HG03045 (cell line): ENCODE results near the gene KCND1.

Source experiments
- ATAC-seq: cut with Tn5 transposase; IDR thresholded peaks from one replicate; pipeline ENCODE4 v1.9.1; 2021; ENCODE audit warnings: mild to moderate bottlenecking, moderate library complexity; ENCODE audit not compliant: unreplicated experiment

KCND1 gene

DNA sequence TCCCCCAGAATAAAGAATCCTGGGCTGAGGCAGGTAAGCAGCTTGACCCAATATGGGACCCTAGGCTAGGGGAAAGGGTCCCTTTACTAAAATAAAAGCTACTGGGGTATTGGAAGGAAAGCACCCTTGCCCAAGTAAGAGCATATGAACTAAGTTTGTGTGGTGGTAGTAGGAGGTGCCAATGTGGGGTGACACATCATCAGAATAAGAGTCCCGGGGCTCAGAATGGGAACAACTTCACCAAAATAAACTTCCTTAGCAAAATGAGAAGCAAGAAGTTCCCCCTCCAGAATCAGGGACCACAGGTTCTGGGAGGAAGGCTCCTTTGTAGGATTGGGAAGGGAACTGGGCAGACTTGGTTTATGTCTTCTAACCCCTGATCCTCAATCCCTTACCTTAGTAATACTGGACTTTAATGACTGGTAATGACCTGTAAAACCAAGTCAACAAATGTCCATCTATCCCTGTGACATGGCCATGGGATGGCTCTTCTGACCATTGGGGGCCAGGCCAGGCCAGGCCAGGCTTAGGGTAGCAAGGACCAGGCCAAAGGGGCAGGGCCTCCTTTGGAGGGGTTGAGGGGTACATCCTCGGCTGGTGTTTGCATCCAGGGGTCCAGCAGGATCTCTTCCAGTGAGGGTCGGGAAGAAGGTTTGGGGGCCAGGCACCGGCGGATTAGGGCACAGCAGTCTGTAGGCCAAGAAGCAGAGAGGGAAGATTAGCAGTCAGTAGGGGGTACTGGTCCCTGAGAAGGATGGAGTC lies 57.9 kb downstream of the KCND1 start:
- ATAC-seq, result no peak

DNA sequence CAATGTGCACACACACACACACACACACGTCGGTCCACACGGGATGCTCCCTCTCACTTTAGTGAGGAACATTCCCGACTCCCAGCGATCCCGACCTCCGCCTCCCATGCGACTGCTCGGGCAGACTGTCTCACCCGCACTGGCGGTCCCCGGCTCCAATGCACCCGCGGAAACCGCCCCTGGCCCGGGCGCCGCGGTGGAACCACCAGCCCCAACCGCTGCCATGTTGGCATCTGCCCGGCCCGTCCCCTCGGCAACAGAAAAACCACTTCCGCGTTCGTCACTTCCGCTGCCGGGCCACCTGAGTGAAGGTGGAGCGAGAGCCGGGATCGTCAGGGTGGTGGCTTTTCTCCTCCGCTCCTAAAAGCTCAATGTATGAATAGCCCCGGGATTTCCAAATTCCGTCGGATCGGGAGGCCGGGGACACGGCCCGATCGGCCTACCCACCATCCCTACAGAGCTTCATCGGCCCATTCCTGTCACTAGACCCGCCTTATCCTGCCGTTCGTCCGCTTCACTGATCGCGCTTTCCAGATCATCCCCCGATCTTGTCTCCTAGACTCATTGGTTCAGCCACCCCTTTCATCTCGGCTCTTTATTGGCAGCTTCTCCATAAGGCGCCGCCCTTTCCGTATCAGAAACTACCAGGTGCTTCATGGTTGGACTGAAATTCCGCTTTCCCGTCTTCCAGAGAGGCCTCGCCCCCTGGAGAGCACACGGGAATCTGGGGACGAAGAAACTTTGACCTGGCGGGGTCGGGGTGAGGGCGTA lies 60.0 kb downstream of the KCND1 start, which contains the start of gene SLC35A2:
Gene SLC35A2 (minus strand): TSS at position 235 of the 771 bp plus-strand sequence. CDS start 10 bp downstream, at position 225.
- peak; percentile 61 for ATAC-seq
